BLaER1 treated with 17β-estradiol and CSF1 and Interleukin-3, amounts not matched to agents 10 nM and 100 nM (cell line): ENCODE measurements around the gene FBXO45.
A peak's percentile ranks its signal among the peaks of the same experiment; 100 is the strongest.
"Not testable (repeated sequence)": the region's sequence is repeated elsewhere in the genome, so short reads cannot be mapped to it uniquely, and the experiment has no call there.

Experiments used
- H3K27ac ChIP-seq, 11 experiments: shearing (Covaris generic); formaldehyde crosslinking; 2 replicates each; pipeline ENCODE4 v1.8.1; 2022
- H3K27me3 ChIP-seq, 11 experiments: shearing (Covaris generic); formaldehyde crosslinking; 2 replicates each; pipeline ENCODE4 v1.8.1; 2022
- H3K36me3 ChIP-seq, 11 experiments: shearing (Covaris generic); formaldehyde crosslinking; 2 replicates each; pipeline ENCODE4 v1.8.1; 2022
- H3K4me1 ChIP-seq, 10 experiments: shearing (Covaris generic); formaldehyde crosslinking; 2 replicates each; pipeline ENCODE4 v1.8.1; 2022
- H3K4me2 ChIP-seq, 11 experiments: shearing (Covaris generic); formaldehyde crosslinking; 2 replicates each; pipeline ENCODE4 v1.8.1; 2022
- H3K4me3 ChIP-seq, 10 experiments: shearing (Covaris generic); formaldehyde crosslinking; 2 replicates each; pipeline ENCODE4 v1.8.1; 2022
- H3K9ac ChIP-seq, 11 experiments: shearing (Covaris generic); formaldehyde crosslinking; 2 replicates each; pipeline ENCODE4 v1.8.1; 2022
- H3K9me3 ChIP-seq, 11 experiments: shearing (Covaris generic); formaldehyde crosslinking; replicated peaks in 1 of 11; 2 replicates each; pipeline ENCODE4 v1.8.1; 2022
- H4K20me1 ChIP-seq, 11 experiments: shearing (Covaris generic); formaldehyde crosslinking; 2 replicates each; pipeline ENCODE4 v1.8.1; 2022
- Cebpa-rat ChIP-seq, 11 experiments: shearing (Covaris generic); IDR thresholded peaks; 2 replicates each; pipeline ENCODE4 v1.8.1; 2022

The FBXO45 gene

GRCh38 chr3:196632046-196632751, 63.7 kb downstream of the FBXO45 start:
- peaks cover 63 to 84% (median 72%) of the 10 kb centered on the region in 10 experiments for H3K4me1 ChIP-seq
- H4K20me1 ChIP-seq = no peaks in the 10 kb centered on the region
- no peaks in the 10 kb centered on the region for H3K9me3 ChIP-seq
- TF ChIP-seq Cebpa-rat (IDR thresholded peaks at IDR 0.05) = no peak
- H3K27ac ChIP-seq = peak overlapping the region; percentile 90 to 97 (median 95)
- H3K4me3 ChIP-seq = peak overlapping the region; percentile 53 to 74 (median 66)
- H3K36me3 ChIP-seq = no peaks in the 10 kb centered on the region
- no peaks in the 10 kb centered on the region for H3K27me3 ChIP-seq
- H3K9ac ChIP-seq = peak overlapping the region; percentile 89 to 96 (median 92)
- peak overlapping the region; percentile 83 to 100 (median 93) for H3K4me2 ChIP-seq

- peak overlapping the region; percentile 86 to 100 (median 99) for H3K4me2 ChIP-seq
- H4K20me1 ChIP-seq = no peaks in the 10 kb centered on the region
- no peak for TF ChIP-seq Cebpa-rat (IDR thresholded peaks at IDR 0.05)
- H3K9me3 ChIP-seq = no peaks in the 10 kb centered on the region
- peak overlapping the region; percentile 89 to 96 (median 92) for H3K9ac ChIP-seq
- no peaks in the 10 kb centered on the region for H3K27me3 ChIP-seq
- H3K27ac ChIP-seq = peak overlapping the region; percentile 90 to 97 (median 95)
- H3K4me1 ChIP-seq = peaks cover 73 to 92% (median 82%) of the 10 kb centered on the region in 10 experiments
- H3K36me3 ChIP-seq = no peaks in the 10 kb centered on the region
- H3K4me3 ChIP-seq = peak overlapping the region; percentile 61 to 74 (median 66)
These were observed 65.2 kb downstream of the FBXO45 start for GRCh38 chr3:196633555-196634151.

- Histone ChIP-seq H3K27me3 (no peaks in the 10 kb centered on the region), H3K4me3 (peak overlapping the region; percentile 61 to 74 (median 66); a peak in 17 of 20 replicates), H3K9me3 (no peaks in the 10 kb centered on the region), H3K36me3 (no peaks in the 10 kb centered on the region), H3K4me1 (peaks cover 74 to 92% (median 86%) of the 10 kb centered on the region in 10 experiments), H3K9ac (peak overlapping the region; percentile 89 to 96 (median 92); a peak in 21 of 22 replicates), H3K27ac (peak overlapping the region; percentile 90 to 97 (median 95)), H3K4me2 (peak overlapping the region; percentile 86 to 100 (median 99)), H4K20me1 (no peaks in the 10 kb centered on the region)
- TF ChIP-seq Cebpa-rat (IDR thresholded peaks at IDR 0.05) = no peak
These were observed 65.8 kb downstream of the FBXO45 start for GRCh38 chr3:196634224-196634623.

- no peak for TF ChIP-seq Cebpa-rat (IDR thresholded peaks at IDR 0.05)
- H3K9me3 ChIP-seq = no peaks in the 10 kb centered on the region
- peak overlapping the region in 9 of 11 experiments; percentile 89 to 96 (median 93); a peak in 17 of 22 replicates for H3K9ac ChIP-seq
- H4K20me1 ChIP-seq = no peaks in the 10 kb centered on the region
- no peaks in the 10 kb centered on the region for H3K36me3 ChIP-seq
- H3K4me2 ChIP-seq = peak overlapping the region; percentile 86 to 100 (median 99)
- H3K27me3 ChIP-seq = no peaks in the 10 kb centered on the region
- H3K4me1 ChIP-seq = peaks cover 70 to 88% (median 82%) of the 10 kb centered on the region in 10 experiments
- peak overlapping the region in 3 of 10 experiments; percentile 2 to 27 (median 10); a peak in 3 of 20 replicates for H3K4me3 ChIP-seq
- peak overlapping the region; percentile 90 to 97 (median 95); a peak in 21 of 22 replicates for H3K27ac ChIP-seq
These were observed 66.4 kb downstream of the FBXO45 start for GRCh38 chr3:196634829-196635228.

- Histone ChIP-seq H3K4me3 (peak overlapping the region in 2 of 10 experiments; percentile 78 to 83; a peak in 4 of 20 replicates), H3K9ac (peak overlapping the region in 3 of 11 experiments; percentile 1 to 69 (median 56); a peak in 6 of 22 replicates), H3K4me1 (peaks cover 53 to 88% (median 72%) of the 10 kb centered on the region in 10 experiments), H3K4me2 (peak overlapping the region; percentile 32 to 100 (median 88)), H3K36me3 (peaks cover 0 to 17% (median 0%) of the 10 kb centered on the region in 11 experiments; a peak in 7 of 22 replicates), H3K27ac (peak overlapping the region in 7 of 11 experiments; percentile 2 to 97 (median 38); a peak in 9 of 22 replicates), H3K27me3 (no peaks in the 10 kb centered on the region), H4K20me1 (peaks cover 0 to 16% (median 0%) of the 10 kb centered on the region in 11 experiments; a peak in 7 of 22 replicates), H3K9me3 (no peaks in the 10 kb centered on the region)
- no peak for TF ChIP-seq Cebpa-rat (IDR thresholded peaks at IDR 0.05)
These were observed 68.2 kb downstream of the FBXO45 start for GRCh38 chr3:196636369-196637349.

GRCh38 chr3:196637941-196638340, 69.5 kb downstream of the FBXO45 start:
- H3K9me3 ChIP-seq, H3K27me3 ChIP-seq: not testable (repeated sequence)
- Histone ChIP-seq H3K4me1 (peaks cover 51 to 95% (median 80%) of the 10 kb centered on the region in 10 experiments), H3K27ac (peak overlapping the region in 2 of 11 experiments; percentile 95 to 97; a peak in 3 of 22 replicates), H3K36me3 (peaks cover 0 to 29% (median 0%) of the 10 kb centered on the region in 11 experiments; a peak in 7 of 22 replicates), H3K9ac (peak overlapping the region in 2 of 11 experiments; percentile 90 to 95; a peak in 3 of 22 replicates), H3K4me2 (peak overlapping the region; percentile 88 to 100 (median 96); a peak in 21 of 22 replicates), H4K20me1 (peaks cover 0 to 29% (median 10%) of the 10 kb centered on the region in 11 experiments; a peak in 10 of 22 replicates), H3K4me3 (peak overlapping the region in 3 of 10 experiments; percentile 78 to 88 (median 83); a peak in 4 of 20 replicates)
- peak in 1 of 11 experiments; percentile 58; a peak in 2 of 22 replicates for TF ChIP-seq Cebpa-rat (IDR thresholded peaks at IDR 0.05)
